GM18868 (cell line): Measurements from ENCODE around the gene ANKS4B.
"Not testable (repeated sequence)": the region's sequence is repeated elsewhere in the genome, so short reads cannot be mapped to it uniquely, and the experiment has no call there.

Experiments used
- ATAC-seq: cut with Tn5 transposase; IDR thresholded peaks from one replicate; pipeline ENCODE4 v1.9.1; 2021; ENCODE audit warnings: mild to moderate bottlenecking, moderate library complexity; ENCODE audit not compliant: unreplicated experiment

ANKS4B gene

DNA sequence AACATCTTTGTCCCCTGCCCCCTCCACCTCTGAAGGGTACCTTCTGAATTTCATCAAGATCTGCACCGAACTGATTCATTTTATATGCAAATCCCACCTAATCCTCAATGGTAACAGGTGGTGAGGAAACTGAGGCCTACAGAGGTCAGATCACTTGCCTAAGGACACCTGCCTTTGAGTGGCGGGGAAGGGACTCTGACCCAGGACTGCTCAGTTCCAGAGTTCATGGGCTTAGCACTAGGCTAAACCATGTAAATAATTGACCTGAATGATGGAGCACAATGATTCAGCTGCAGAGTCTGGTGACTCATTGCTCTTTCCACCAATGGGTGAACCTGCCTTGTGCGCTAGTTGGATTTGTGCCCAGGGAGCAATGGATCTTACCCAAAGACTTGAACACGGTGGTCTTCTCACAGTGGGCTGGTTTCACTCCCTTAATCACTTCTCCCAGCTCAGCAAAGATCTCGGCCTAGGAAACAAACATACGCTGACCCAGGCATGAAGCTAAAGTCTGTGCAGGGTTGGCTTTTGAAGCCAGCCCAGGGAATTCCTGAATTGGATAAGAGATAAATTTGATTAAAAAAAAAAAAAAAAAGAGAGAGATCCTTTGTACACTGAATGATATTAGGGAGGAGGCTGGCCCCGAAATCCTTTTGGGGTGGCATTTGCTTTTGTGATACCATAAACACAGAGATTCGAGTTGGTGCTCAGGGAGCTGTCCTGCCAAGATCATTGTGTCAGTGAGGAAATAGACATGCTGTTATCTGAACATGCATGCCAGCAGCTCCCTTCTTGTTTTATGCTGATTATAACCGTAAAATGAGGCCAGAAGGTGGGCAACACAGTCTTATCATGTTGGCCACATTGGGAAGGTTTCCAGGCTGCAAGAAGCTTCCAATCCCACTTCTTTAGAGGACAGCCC is 27.6 kb downstream of the ANKS4B start:
- ATAC-seq = no peak

DNA sequence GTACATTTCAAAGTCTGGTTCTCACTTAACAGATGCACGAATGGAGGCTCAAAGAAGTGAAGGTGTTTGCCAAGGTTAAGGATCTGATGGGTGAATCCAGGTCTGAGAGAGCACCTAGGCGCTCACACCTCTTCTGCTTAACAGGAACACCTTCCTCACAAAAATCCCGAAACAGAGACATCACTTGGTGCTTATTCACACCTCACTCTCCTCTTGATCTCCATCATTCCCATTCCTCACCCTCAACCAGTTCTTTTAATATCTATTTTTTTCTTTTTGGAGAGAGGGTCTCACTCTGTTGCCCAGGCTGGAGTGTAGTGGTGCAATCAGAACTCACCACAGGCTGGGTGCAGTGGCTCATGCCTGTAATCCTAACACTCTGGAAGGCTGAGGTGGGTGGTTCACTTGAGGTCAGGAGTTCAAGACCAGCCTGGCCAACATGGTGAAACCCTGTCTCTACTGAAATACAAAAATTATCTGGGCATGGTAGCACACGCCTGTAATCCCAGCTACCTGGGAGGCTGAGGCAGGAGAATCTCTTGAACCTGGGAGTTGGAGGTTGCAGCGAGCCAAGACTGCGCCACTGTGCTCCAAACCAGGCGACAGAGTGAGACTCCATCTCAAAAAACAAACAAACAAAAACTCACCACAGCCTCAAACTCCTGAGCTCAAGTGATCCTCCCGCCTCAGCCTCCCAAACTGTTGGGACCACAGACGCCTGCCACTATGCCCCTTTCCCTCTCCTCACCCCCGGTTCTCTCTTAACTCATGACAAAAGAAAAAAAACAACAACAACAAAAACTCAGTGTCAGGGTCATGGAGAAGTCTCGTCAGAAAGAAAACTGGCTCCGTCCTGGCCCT is 29.5 kb downstream of the ANKS4B start:
- ATAC-seq = no peak

DNA sequence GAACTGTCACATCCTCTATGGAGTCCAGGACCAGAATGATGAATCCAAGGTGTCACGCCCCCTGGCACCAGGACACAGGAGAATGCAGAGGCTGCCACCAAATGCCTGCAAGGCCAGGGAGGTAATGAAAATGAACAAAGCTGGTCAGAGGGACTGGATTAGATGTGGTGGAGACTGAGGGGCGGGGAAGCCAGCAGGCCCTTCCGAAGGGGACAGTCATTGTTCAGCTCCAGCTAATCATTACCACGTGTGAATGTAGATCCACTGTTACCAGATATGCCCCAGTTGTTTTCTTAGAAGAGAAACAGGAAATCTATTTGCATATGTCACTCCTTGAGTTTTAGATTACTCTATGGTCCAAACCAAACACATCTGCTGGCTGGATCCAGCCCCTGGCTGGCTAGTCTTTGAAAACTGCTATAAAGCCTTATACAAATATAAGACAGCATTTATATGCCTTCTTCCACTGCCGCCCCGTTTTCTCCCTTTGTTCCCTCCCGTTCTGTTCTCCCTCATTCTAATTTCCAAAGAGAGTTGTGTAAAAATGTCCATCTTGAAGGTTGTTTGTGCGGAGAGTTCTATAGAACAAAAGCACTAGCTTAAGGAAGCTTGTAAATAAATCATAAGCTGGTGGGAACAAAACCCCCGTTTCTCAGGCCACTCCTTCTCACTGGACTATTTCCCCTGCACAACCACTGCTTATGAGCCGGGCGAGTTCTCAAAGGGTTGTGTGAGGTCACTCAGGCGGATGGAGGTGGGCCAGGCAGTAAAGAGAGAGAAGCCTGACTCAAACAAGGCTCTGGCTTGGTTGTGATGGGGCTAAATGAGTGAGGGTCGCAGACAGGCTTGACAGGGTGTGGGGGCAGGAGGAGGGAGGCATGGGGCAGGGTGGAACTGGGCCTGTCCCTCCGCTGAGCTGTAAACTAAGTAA is 30.4 kb downstream of the ANKS4B start:
- no peak for ATAC-seq

DNA sequence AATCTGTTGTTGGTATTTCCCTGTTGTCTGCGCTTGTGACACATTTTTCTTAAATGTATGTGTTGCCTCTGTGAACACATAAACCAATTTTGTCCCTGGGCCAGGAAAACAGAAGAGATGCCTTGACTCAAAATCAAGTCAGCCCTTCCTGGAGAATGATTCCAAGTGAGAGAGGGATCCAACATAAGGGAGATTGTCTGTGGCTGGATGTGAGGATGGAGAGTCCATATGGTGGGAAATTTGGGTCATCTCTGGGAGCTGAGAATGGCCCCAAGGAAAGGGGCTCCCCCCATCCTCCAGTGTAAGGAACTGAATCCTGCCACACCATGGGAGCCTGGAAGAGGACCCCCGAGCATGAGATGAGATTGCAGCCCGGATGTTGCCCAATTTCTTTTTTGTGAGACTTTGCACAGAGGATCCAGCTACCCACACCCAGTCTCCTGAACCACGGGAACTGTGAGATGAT is 31.1 kb downstream of the ANKS4B start:
- ATAC-seq = no peak

DNA sequence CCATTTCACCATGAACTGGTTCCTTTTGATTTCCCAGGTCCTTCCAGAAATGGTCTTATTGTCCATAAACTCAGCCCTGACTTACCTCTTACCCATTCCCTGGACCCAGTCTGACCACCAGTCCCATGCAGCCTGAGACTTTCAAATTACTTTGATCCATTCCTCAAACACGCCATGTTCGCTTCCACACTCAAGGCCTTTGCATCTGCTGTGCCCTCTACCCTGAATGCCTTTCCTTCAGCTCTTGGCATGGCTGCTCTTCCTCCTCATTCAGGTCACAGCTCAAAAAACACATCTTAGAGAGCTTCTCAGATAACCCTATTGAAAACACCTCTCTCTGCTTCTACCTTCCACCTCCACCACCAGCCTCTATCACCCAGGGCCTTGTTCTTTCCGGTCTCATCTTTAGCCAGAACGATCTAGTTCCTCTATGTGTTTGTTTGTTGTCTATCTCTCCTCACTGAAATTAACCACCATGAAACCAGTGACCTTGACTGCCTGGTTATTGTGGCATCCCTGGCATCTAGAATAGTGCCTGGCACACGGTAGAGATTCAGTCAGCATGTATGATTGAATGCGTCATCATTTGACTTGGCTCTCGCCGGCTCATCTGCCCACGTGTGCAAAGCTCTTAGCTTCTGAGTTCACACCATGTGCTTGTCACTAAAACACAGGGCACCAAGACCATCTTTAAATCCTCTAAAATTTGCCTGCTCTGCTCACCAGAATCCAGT is 31.8 kb downstream of the ANKS4B start:
- ATAC-seq = no peak

DNA sequence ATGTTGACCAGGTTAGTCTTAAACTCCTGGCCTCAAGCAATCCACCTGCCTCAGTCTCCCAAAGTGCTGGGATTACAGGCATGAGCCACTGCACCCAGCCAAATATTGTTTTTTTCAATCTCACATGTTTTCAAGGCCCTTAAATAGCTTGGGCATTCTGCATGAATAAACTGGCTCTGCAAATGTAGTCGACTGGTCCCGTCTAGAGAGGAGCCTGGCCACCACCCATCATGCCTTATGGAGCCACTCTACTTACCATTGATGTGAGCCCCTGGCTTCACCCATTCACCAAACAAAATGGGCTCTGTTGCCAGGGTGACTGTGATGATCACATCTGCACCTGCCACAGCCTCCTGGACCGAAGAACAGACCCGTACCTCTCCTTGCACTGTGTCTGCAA is 33.8 kb downstream of the ANKS4B start:
- ATAC-seq = no peak

DNA sequence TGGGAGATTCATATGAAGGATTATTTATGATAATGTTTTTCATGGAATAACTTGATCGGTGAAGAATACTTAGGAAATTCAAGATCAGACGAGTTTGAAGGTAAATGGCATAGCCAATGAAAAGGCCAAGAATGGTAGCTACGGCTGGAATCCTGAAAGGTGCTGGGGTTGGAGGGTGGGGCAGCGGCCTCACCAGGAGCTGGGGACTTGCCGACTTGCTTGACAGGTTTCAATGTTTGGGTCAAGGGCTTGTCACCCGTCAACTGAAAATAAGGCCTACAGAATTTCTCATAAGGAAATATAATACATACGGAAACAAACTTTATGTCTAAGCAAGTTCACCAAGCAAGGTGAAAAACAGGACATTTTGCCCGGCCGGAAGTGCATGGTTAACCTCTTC is 34.7 kb downstream of the ANKS4B start:
- no peak for ATAC-seq

DNA sequence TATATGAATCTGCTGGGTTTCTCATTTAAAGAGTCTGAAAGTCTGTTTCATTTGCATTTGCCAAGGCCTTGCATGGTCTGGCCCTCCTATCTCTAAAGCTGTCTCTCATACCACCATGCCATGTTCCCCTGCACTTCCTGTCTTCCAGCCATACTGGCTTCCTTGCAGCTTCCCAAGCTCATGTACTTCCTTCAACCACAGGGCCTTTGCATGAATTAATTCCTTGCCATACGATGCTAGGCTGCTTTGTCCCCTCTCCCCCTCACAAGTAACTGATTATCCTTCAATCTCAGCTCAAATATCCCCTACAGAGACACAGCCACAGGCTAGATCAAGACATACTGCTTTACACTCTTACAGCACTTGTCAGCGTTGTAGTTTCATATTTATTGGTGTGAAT is 38.8 kb downstream of the ANKS4B start:
- ATAC-seq = no peak

DNA sequence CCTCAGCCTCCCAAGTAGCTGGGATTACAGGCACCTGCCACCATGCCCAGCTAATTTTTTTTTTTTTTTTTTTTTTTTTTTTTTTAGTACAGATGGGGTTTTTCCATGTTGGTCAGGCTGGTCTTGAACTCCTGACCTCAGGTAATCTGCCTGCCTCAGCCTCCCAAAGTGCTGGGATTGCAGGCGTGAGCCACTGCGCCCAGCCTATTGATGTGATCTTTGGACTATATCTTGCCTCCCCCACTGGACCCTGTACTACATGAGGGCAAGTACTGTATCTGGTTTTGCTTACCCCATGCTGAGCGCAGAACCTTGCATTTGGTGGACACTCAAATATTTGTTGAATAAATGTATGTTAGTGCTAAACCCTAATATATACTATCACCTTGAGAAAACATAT is 39.3 kb downstream of the ANKS4B start:
- ATAC-seq = not testable (repeated sequence)

DNA sequence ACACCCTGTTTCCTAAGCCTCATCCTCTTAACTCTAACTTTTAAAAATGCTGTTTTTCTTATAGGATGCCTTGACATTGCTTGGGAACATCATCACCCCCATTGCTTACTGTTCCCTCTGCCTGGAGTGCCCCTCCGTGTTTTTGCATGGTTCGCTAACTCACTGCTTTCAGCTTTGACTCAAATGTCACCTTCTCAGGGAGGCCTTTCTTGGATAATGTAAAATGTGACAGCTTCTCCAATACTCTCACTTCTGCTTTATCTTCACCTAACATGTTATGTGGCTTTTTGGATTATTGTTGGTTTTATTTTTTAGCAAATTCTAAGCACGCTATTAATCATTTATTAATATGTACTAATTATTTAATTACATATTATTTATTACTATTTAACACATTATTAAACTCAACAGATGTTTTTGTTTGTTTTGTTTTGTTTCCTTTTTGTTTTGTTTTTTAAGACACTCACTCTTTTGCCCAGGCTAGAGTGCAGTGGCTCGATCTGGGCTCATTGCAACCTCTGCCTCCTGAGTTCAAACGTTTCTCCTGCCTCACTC is 40.8 kb downstream of the ANKS4B start:
- no peak for ATAC-seq

DNA sequence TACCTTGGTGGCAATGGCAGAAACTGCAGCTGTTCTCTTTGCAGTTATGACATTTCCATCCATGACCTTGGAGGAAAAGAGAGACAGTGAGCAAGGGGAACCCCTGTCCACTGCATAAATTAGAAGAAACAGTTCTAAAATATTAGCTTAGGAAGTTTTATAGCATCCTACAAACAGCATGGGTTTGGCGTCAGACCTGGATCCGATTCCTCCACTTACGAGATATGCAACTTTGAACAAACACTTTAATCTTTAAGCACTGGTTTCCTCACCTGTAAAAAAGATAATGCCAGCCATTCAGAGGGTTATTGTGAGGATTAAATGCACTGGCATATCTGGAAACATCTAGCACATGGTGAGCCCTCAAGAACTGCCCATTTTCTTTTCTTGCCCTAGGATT is 42.0 kb downstream of the ANKS4B start:
- no peak for ATAC-seq

DNA sequence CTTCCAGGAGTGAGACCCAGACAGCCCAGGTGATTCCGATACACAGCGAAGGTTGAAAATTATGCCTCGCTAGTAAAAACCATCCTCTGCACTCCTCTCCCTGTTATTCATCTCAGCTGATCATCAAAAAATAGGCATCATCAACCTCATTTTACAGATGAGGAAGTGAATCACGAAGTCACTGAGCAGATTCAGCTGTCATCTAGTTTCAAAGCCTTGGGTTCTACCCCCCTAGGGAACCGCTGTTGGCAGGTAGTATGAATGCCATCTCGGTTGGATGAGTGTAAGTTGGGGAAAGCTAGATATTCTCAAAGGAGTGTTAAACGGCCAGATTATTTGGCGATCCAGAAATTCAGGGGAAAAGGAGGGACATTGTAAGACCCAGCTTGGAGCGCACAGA is 42.6 kb downstream of the ANKS4B start:
- ATAC-seq = no peak

DNA sequence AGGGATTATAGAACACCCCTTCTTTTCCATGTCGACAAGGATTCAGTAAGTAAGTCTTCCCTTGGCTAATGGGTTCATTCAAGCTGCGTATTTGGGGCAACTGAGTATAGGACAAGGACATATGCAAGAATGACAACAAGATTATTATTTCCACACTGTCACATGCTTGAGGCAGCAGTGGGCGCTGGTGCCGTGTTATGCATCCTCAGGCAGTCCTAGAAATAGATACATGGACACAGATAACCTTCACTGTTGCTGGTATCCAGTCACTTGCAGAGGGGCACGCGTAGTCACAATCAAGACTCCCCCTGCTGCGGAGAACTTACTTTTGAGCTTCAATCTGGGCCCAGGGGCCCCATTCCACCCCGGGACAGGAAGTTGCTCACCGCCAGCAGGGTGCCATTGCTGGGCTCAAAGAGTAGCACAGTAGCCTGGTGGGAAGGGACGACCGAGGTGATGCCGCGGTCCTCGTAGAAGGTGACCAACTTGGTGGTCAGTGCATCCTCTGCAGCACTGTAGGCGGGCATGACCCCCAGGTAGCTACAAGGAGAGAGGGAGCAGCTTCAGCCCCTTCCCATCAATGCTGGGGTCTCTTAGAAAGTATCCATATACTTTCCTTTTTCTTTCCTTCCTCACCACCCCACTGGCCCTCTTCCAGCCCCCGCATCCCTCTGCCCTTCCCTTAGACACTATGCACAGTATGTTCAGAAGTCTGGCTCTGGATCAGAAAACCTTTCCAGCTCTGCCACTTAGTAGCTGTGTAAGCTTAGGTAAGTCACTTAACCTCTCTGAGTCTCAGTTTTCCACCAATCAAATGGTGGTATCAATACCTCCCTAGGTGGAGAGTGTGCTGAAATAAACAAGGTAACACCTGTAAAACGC is 43.8 kb downstream of the ANKS4B start:
- ATAC-seq = no peak

DNA sequence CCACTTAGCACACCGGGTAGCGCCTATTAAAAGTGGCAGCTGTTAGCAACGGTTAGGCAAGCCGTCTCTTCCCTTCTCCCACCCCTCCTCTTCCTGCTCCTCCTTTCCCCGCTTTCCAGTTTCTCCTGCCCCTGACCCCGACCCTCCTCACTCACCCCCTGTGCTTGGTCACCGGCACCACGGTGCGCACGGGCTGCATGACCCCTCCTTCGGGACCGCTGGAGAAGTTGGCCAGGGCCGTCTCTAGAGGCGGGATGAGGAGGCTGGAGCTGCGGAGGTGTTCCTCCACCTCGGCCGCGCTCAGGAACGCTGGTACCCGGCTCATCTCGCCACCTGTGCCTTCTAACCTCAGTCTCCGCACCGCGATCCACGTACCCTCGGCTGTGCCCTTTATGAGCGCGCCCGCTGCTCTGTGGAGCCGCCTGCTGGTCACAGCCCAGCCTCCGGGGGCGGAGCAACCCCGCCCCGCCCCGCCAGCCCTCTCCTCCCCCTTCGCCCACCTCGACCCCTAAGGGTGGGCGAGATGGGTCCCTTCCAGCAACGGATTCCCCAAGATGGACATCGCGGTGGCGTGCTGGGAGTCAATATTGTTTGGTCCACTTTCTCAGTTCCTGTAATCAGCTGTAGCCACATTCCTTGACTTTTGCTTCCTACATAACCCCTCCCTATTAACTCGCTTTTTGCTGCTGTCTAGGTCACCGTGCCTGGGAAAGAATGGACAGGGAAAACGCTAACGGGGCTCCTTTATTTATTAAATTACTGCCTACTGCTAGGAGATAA is 44.6 kb downstream of the ANKS4B start, which contains the start of gene CRYM:
TSS of gene CRYM (minus strand) at position 364 of the 780 bp plus-strand sequence. CDS start at position 325, 39 bp downstream.
- ATAC-seq = no peak

DNA sequence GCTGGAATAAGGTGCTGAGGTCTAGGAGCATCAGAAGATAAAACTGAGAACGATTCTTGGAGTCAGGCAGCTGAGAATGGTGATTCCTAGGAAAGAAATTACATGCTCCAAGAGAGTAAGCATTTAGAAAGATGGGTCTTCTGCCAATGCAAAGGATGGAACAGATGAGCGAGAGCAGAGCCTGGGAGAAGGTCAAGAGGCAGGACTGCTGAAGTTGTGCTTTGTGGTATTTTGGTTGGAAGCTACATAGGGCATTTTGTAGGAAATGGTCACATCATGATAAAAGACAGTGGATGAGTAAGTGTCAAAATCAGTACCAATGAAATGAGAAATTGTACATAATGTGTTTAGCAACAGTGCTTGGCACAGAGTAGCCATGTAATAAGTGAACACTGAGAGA is 46.0 kb downstream of the ANKS4B start:
- ATAC-seq = no peak

DNA sequence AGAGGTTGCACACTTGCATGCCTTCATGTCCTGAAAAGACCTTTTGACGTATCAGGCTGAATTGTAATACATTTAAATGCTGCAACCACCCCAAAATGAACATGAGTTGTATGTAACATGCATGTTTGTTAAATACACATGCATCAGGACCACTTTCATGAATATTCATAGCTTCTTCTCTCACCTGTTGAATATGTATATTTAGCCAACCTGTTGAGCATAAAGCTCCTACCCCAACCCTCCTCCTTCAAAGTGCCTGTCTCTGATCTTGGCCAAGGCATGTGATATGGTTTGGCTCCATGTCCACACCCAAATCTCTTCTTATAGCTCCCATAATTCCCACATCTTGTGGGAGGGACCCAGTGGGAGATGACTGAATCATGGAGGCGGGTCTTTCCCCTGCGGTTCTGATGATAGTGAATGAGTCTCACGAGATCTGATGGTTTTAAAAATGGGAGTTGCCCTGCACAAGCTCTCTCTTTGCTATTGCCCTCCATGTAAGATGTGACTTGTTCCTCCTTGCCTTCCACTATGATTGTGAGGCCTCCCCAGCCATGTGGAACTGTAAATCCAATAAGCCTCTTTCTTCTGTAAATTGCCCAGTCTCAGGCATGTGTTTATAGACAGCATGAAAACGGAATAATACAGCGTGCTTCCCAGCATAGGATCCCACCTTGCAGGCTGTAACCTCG is 48.3 kb downstream of the ANKS4B start:
- ATAC-seq = no peak
